HepG2 (cell line): Measurements from ENCODE around the gene ATAD3C. TPM values are rescaled to one million over a fixed set of nuclear protein-coding genes. Genes with fewer than 3 reads are reported as not detected.
"Not testable (repeated sequence)": the region's sequence is repeated elsewhere in the genome, so short reads cannot be mapped to it uniquely, and the experiment has no call there.

Experiments
- ATAC-seq: fragments of 200-7000 bp; cut with Tn5 transposase; 3 replicates; pipeline ENCODE4 v1.9.1; 2020; ENCODE audit warnings: mild to moderate bottlenecking, moderate library complexity
- BruUV-seq: library from RNA; stranded (reverse); fragments of 400-500 nt; replicated peaks from 2 replicates; lab custom pipeline; 2021; lab: Mats Ljungman, UMichigan
- CTCF ChIA-PET: fragments of 300-600 bp; formaldehyde crosslinking; extraction: SDS; loops from one replicate; lab custom pipeline; 2021; ENCODE audit warnings: low total read pairs, inconsistent platforms, low intra/inter-chr PET ratio; lab: Yijun Ruan, JAX
- POLR2A ChIA-PET: fragments of 350-600 bp; sonication (Branson Sonifier 250); formaldehyde crosslinking; loops from one replicate; lab custom pipeline; 2020; ENCODE audit warnings: antibody characterized with exemption, inconsistent platforms; lab: Yijun Ruan, JAX
- DNase-seq: peaks from one replicate; pipeline ENCODE4 v3.0.0-alpha.2; 2015; ENCODE audit warnings: low spot score
- FAIRE-seq: peaks from 3 replicates; lab custom pipeline; 2011; peaks lifted over from hg19 to GRCh38; lab: Jason Lieb, UNC
- H2AFZ ChIP-seq: one replicate; pipeline ENCODE4 v1.6.1; 2011; ENCODE audit warnings: low read length, inconsistent platforms
- H3K27ac ChIP-seq: fragments of 300-600 bp; 3 replicates; pipeline ENCODE4 v1.8.0; 2011; ENCODE audit warnings: mixed run types, mild to moderate bottlenecking, mixed read lengths, low read length, inconsistent platforms; ENCODE audit not compliant: insufficient read depth; ENCODE audit errors: extremely low read length
- H3K27me3 ChIP-seq, 2 experiments: fragments of 200-600 bp in 1 of 2; 2 replicates in 1 of 2; 3 replicates in 1 of 2; pipeline versions ENCODE4 v1.6.0 to v1.8.0; 2011; ENCODE audit warnings: low read length in 2 of 2, mild to moderate bottlenecking in 2 of 2, moderate library complexity in 2 of 2, inconsistent platforms in 1 of 2; ENCODE audit not compliant: insufficient read depth in 2 of 2, control insufficient read depth in 1 of 2
- H3K36me3 ChIP-seq, 2 experiments: fragments of 200-600 bp in 1 of 2; replicated peaks in 1 of 2; 2 replicates in 1 of 2; 3 replicates in 1 of 2; pipeline versions ENCODE4 v1.5.1 to v1.8.0; 2011; ENCODE audit warnings: low read length in 2 of 2, inconsistent platforms in 1 of 2; ENCODE audit not compliant: insufficient read depth in 2 of 2, control insufficient read depth in 1 of 2
- H3K4me1 ChIP-seq: 2 replicates; pipeline ENCODE4 v1.5.1; 2012; ENCODE audit warnings: low read length, inconsistent platforms; ENCODE audit not compliant: insufficient read depth
- H3K4me2 ChIP-seq: 2 replicates; pipeline ENCODE4 v1.6.0; 2011; ENCODE audit warnings: low read depth, low read length, inconsistent platforms
- H3K4me3 ChIP-seq, 3 experiments: fragments of 200-600 bp in 1 of 3; sonication (generic), shearing (Covaris generic) in 1 of 3; replicated peaks in 1 of 3; 2 replicates each; pipeline ENCODE4 v1.5.1; 2011 to 2016; ENCODE audit warnings: low read length in 3 of 3, inconsistent platforms in 2 of 3, low read depth in 2 of 3, mild to moderate bottlenecking in 2 of 3, control low read depth in 1 of 3, mixed read lengths in 1 of 3; ENCODE audit not compliant: insufficient read depth in 1 of 3
- H3K79me2 ChIP-seq: one replicate; pipeline ENCODE4 v1.6.1; 2011; ENCODE audit warnings: low read length, inconsistent platforms; ENCODE audit not compliant: insufficient read depth
- H3K9ac ChIP-seq: 2 replicates; pipeline ENCODE4 v1.6.0; 2011; ENCODE audit warnings: mild to moderate bottlenecking, low read depth, low read length, inconsistent platforms; ENCODE audit not compliant: insufficient read depth
- H3K9me3 ChIP-seq: 2 replicates; pipeline ENCODE4 v1.5.1; 2012; ENCODE audit warnings: mild to moderate bottlenecking, low read length
- H4K20me1 ChIP-seq: 2 replicates; pipeline ENCODE4 v1.6.0; 2011; ENCODE audit warnings: inconsistent platforms, mild to moderate bottlenecking, low read length, moderate library complexity; ENCODE audit not compliant: insufficient read depth
- CTCF ChIP-seq: sonication (generic); formaldehyde crosslinking; IDR thresholded peaks from 2 replicates; pipeline ENCODE4 v1.5.0; 2020; ENCODE audit warnings: mild to moderate bottlenecking, missing genetic modification reagents, moderate library complexity
- PATZ1 ChIP-seq: sonication (generic); formaldehyde crosslinking; IDR thresholded peaks from 2 replicates; pipeline ENCODE4 v1.4.0; 2020; ENCODE audit warnings: missing genetic modification reagents
- PRDM15 ChIP-seq: sonication (generic); formaldehyde crosslinking; IDR thresholded peaks from 2 replicates; pipeline ENCODE4 v1.4.0; 2020; ENCODE audit warnings: missing genetic modification reagents
- SAP130 ChIP-seq: IDR thresholded peaks from 2 replicates; pipeline ENCODE4 v1.6.1; 2016; ENCODE audit warnings: low read depth
- STAG1 ChIP-seq: sonication (generic); formaldehyde crosslinking; IDR thresholded peaks from 2 replicates; pipeline ENCODE4 v1.4.0; 2020; ENCODE audit warnings: missing genetic modification reagents
- ZBTB38 ChIP-seq: sonication (generic); formaldehyde crosslinking; IDR thresholded peaks from 2 replicates; pipeline ENCODE4 v1.5.1; 2020; ENCODE audit warnings: mild to moderate bottlenecking, missing genetic modification reagents
- WGBS: methylation state at CpG from one replicate; pipeline ENCODE4 v1.1.6; 2017; ENCODE audit warnings: low lambda C conversion rate; 5-methylcytosine and 5-hydroxymethylcytosine counted together
- in situ Hi-C: cut with HindIII; loops from 2 replicates; pipeline ENCODE4 v1.10.0; 2017; ENCODE audit warnings: low pct_unique_long_range_greater_than_20kb; ENCODE audit not compliant: extremely low pct_ligation_motif_present
- intact Hi-C: fragments of 100-400 bp; cut with micrococcal nuclease; formaldehyde crosslinking; loops from one replicate; pipeline ENCODE4 v1.10.0; 2022; ENCODE audit not compliant: unreplicated experiment
- polyA plus RNA-seq, 8 experiments: library from polyadenylated mRNA; depleted of rRNA in 3 of 8; stranded (reverse) in 7 of 8; unstranded in 1 of 8; fragments of >200 nt; fragmentation: Illumina TruSeq in 4 of 8; extraction: Trizol in 4 of 8; gene quantifications; 2 replicates each; pipeline versions ENCODE4 v1.2.1 to v1.2.3, GENCODE V29; 2011 to 2016; ENCODE audit warnings: low read depth in 4 of 8, missing spikeins in 1 of 8, mixed read lengths in 1 of 8; ENCODE audit not compliant: insufficient read depth in 1 of 8
- total RNA-seq, 5 experiments: library from RNA; depleted of rRNA; stranded (reverse); fragments of >200 nt; fragmentation: Illumina TruSeq; extraction: Trizol; gene quantifications; 2 replicates each; pipeline ENCODE4 v1.2.3, GENCODE V29; 2016; ENCODE audit warnings: low read depth in 1 of 5

Gene ATAD3C
- total and polyA plus RNA-seq, 2 of the 13 experiments (the other 11 are each of a cell fraction or from before 2014, with no cell fraction given), result 2.4 to 3.2 TPM

GRCh38 chr1:1415751-1416150 is 33.7 kb upstream of the ATAD3C start (continued):
- TF ChIP-seq PRDM15 (CRISPR knock-in tag) (no peak), ZBTB38 (0 out of 2 replicates have a peak, but pooled peaks have one; percentile 26)

- peaks cover 54% of the 10 kb centered on the region for H3K4me1 ChIP-seq
- POLR2A ChIA-PET, BruUV-seq, H3K27ac ChIP-seq, H3K27me3 ChIP-seq, in situ Hi-C loops, H3K9ac ChIP-seq, intact Hi-C loops, H3K4me3 ChIP-seq, H2AFZ ChIP-seq, H3K9me3 ChIP-seq, H3K36me3 ChIP-seq, ATAC-seq, H4K20me1 ChIP-seq: not testable (repeated sequence)
- H3K79me2 ChIP-seq, result peaks cover 12% of the 10 kb centered on the region
- WGBS, result 24% methylated on average over 5 of the region's 5 CpGs
- DNase-seq, result peak; percentile 72
- peak overlapping the region; percentile 42 for H3K4me2 ChIP-seq
- peak; percentile 50 for FAIRE-seq
- CTCF ChIA-PET, result interaction anchor here (0.8 to 1.1 kb wide), 3 partner anchors 21 to 24 kb away, joined by 3 read pairs; no protein-coding TSS in a partner anchor
- TF ChIP-seq SAP130 (CRISPR knock-in tag), result peak; percentile 48
- peak; percentile 52; the same call in 1 of the 2 replicates for TF ChIP-seq CTCF (CRISPR knock-in tag)
- 0 out of 2 replicates have a peak, but pooled peaks have one; percentile 14 for TF ChIP-seq PATZ1
- TF ChIP-seq STAG1 (CRISPR knock-in tag), result peak; percentile 29; the same call in 1 of the 2 replicates
These were observed 32.1 kb upstream of the ATAD3C start for GRCh38 chr1:1417396-1417795.
